Stomach (tissue), 9 donors: ENCODE data around the gene ELOA. TPM values are rescaled to one million over a fixed set of nuclear protein-coding genes. Genes with fewer than 3 reads are reported as not detected.

Source experiments
- DNase-seq, 2 donors: peaks; one replicate each; pipeline versions ENCODE4 v3.0.0 to v3.0.0-alpha.2; 2013 to 2019
- H3K27ac ChIP-seq, 5 donors: fragments of 200-600 bp in 4 of 5; sonication (generic) in 4 of 5; one replicate each; pipeline ENCODE4 v1.5.1; 2013 to 2019; ENCODE audit warnings: mild to moderate bottlenecking in 1 of 5, moderate library complexity in 1 of 5
- H3K27me3 ChIP-seq, 3 donors: fragments of 200-600 bp; sonication (generic); one replicate each; pipeline ENCODE4 v1.5.1; 2017 to 2019; ENCODE audit warnings: mixed run types in 1 of 3
- H3K36me3 ChIP-seq, 4 donors: fragments of 200-600 bp; sonication (generic); 1 replicate in 3 of 4; 2 replicates in 1 of 4; pipeline ENCODE4 v1.5.1; 2016 to 2019
- H3K4me1 ChIP-seq, 4 donors: fragments of 200-600 bp; sonication (generic); one replicate each; pipeline ENCODE4 v1.5.1; 2016 to 2019
- H3K4me3 ChIP-seq, 4 donors: fragments of 200-600 bp; sonication (generic) in 3 of 4; one replicate each; pipeline ENCODE4 v1.5.1; 2016 to 2019; ENCODE audit warnings: mild to moderate bottlenecking in 1 of 4
- H3K9me3 ChIP-seq, 4 donors: fragments of 200-600 bp; sonication (generic); one replicate each; pipeline ENCODE4 v1.5.1; 2016 to 2019
- EP300 ChIP-seq: sonication (generic); formaldehyde crosslinking; IDR thresholded peaks from one replicate; pipeline ENCODE4 v1.6.1; 2017; ENCODE audit warnings: antibody characterized with exemption
- POLR2A ChIP-seq, 4 donors: fragments of 450-650 bp; IDR thresholded peaks; one replicate each; pipeline ENCODE4 v1.6.1; 2016; ENCODE audit warnings: antibody characterized with exemption in 4 of 4, control low read depth in 2 of 4, mild to moderate bottlenecking in 1 of 4, moderate library complexity in 1 of 4
- POLR2AphosphoS5 ChIP-seq, 3 donors: sonication (generic); formaldehyde crosslinking; IDR thresholded peaks; one replicate each; pipeline ENCODE4 v1.6.1; 2016; ENCODE audit warnings: antibody characterized with exemption in 3 of 3
- WGBS, 5 donors: extraction: QIAGEN DNeasy Blood & Tissue Kit in 3 of 5; methylation state at CpG; one replicate each; pipeline versions ENCODE4 v1.1.5 to v1.1.7; 2013 to 2018; 5-methylcytosine and 5-hydroxymethylcytosine counted together
- intact Hi-C: fragments of 100-400 bp; cut with DNase I; formaldehyde crosslinking; loops from one replicate; pipeline ENCODE4 v1.15.1; 2023; ENCODE audit warnings: low total_unique reads
- polyA plus RNA-seq, 3 donors: library from polyadenylated mRNA; stranded (reverse); fragments of 200-250 nt; gene quantifications; one replicate each; pipeline ENCODE4 v1.2.3, GENCODE V29; 2013
- total RNA-seq, 5 donors: library from RNA; depleted of rRNA; stranded (reverse); fragments of >200 nt; gene quantifications; one replicate each; pipeline versions ENCODE4 v1.1.0 to v1.2.3, GENCODE V29; 2014 to 2016
- TF ChIP-seq, protein P1 (sequence below), 7 experiments: fragments of 450-650 bp in 4 of 7; fragments of 200-600 bp in 3 of 7; sonication (generic) in 3 of 7; IDR thresholded peaks; one replicate each; pipeline ENCODE4 v1.5.1; 2016 to 2019; ENCODE audit warnings: antibody characterized with exemption in 7 of 7, control low read depth in 2 of 7, mild to moderate bottlenecking in 1 of 7
- donor health status: healthy with polysubstance abuse.
- donor health status: Bipolar disorder and iron deficiency.
- donor health status: healthy.

ELOA gene
- total and polyA plus RNA-seq, 8 donors: 7.2 to 54.0 (median 26.0) TPM

DNA sequence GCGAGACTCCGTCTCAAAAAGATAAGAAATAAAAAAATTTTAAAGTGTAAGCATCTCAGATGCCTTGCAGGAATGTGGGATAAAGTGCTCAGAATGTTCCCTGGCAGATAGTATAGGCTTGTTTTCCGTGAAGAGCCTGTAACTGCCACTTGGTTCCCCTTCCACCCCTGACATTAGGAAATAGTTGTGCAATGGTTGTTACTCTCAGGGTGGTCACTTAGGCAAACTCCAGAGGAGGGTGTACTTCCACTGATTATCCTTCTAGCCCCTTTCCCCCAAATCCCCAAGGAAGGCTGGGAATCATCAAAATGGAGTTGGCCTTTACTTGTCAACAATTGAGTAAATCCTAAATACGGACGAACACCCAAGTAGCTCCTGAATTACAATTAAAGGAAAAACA lies 41.3 kb upstream of the ELOA start:
- intact Hi-C loops: no loop called here

GRCh38 chr1:23704834-23705495 lies 38.3 kb upstream of the ELOA start:
- no peaks in the 10 kb centered on the region for H3K27me3 ChIP-seq
- intact Hi-C loops: no loop called here
- peak overlapping the region; percentile 65 to 76 (median 69) for H3K27ac ChIP-seq
- TF ChIP-seq EP300: no peak
- peak in 1 of 3 donors; percentile 18 for TF ChIP-seq POLR2AphosphoS5 (IDR thresholded peaks at IDR 0.05)
- peaks cover 18 to 45% (median 28%) of the 10 kb centered on the region in 4 donors for H3K4me1 ChIP-seq
- DNase-seq: peak; percentile 26 to 35
- 31 to 64% (median 57%) methylated on average over 6 of the region's 6 CpGs for WGBS, 5 donors
- no peak overlapping the region for H3K4me3 ChIP-seq
- H3K36me3 ChIP-seq: peaks cover 25 to 48% (median 45%) of the 10 kb centered on the region in 4 donors
- no peaks in the 10 kb centered on the region for H3K9me3 ChIP-seq

More for the DNA sequence above, 41.3 kb upstream of the ELOA start:
- H3K36me3 ChIP-seq: peaks cover 52 to 77% (median 71%) of the 10 kb centered on the region in 4 donors
- H3K9me3 ChIP-seq: no peaks in the 10 kb centered on the region
- TF ChIP-seq, protein P1, sequence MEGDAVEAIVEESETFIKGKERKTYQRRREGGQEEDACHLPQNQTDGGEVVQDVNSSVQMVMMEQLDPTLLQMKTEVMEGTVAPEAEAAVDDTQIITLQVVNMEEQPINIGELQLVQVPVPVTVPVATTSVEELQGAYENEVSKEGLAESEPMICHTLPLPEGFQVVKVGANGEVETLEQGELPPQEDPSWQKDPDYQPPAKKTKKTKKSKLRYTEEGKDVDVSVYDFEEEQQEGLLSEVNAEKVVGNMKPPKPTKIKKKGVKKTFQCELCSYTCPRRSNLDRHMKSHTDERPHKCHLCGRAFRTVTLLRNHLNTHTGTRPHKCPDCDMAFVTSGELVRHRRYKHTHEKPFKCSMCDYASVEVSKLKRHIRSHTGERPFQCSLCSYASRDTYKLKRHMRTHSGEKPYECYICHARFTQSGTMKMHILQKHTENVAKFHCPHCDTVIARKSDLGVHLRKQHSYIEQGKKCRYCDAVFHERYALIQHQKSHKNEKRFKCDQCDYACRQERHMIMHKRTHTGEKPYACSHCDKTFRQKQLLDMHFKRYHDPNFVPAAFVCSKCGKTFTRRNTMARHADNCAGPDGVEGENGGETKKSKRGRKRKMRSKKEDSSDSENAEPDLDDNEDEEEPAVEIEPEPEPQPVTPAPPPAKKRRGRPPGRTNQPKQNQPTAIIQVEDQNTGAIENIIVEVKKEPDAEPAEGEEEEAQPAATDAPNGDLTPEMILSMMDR (IDR thresholded peaks at IDR 0.05): no peak
- no peak for TF ChIP-seq EP300
- no peak for TF ChIP-seq POLR2AphosphoS5 (IDR thresholded peaks at IDR 0.05)
- TF ChIP-seq POLR2A (IDR thresholded peaks at IDR 0.05): no peak
- H3K4me1 ChIP-seq: peaks cover 21 to 68% (median 40%) of the 10 kb centered on the region in 4 donors
- DNase-seq: no peak
- peak overlapping the region in 3 of 5 donors; percentile 7 to 47 (median 10) for H3K27ac ChIP-seq
- no peak overlapping the region for H3K4me3 ChIP-seq
- no peaks in the 10 kb centered on the region for H3K27me3 ChIP-seq
- 64 to 79% (median 69%) methylated on average over 5 of the region's 5 CpGs for WGBS, 5 donors

GRCh38 chr1:23709229-23709628 lies 34.0 kb upstream of the ELOA start:
- Histone ChIP-seq H3K27ac (no peak overlapping the region), H3K36me3 (peaks cover 8 to 26% (median 12%) of the 10 kb centered on the region in 4 donors), H3K27me3 (no peaks in the 10 kb centered on the region), H3K4me3 (no peak overlapping the region), H3K4me1 (peaks cover 13 to 22% (median 17%) of the 10 kb centered on the region in 4 donors), H3K9me3 (no peaks in the 10 kb centered on the region)
- intact Hi-C loops: no loop called here
- DNase-seq: no peak
- TF ChIP-seq POLR2A (IDR thresholded peaks at IDR 0.05) (no peak), EP300 (no peak), POLR2AphosphoS5 (IDR thresholded peaks at IDR 0.05) (no peak)
- TF ChIP-seq, protein P1 (IDR thresholded peaks at IDR 0.05): no peak
- WGBS, 5 donors: 89 to 93% (median 92%) methylated on average over 4 of the region's 4 CpGs

DNA sequence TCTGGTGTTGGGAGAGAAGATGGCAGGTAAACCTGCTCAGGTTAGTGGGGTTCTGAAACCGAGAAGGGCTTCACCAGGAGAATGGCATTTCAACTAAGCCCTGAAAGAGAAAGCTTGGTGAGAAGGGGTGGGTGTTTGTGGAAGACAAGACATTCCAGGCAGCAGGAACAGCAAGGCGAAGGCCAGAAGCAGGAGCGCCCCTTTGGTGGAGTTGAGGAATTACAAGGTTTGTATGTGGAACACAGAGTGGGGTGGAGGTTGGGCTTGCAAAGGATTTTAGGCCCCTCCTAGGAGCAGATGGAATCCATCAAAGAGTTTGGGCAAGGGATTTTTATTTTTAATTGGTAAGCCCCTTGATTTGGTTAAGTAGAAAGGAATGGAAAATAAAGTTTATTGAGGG lies 24.8 kb upstream of the ELOA start:
- peak in 1 of 2 donors; percentile 57 for DNase-seq
- Histone ChIP-seq H3K9me3 (no peaks in the 10 kb centered on the region), H3K4me3 (no peak overlapping the region), H3K27ac (peak overlapping the region in 2 of 5 donors; percentile 34 to 51), H3K36me3 (no peaks in the 10 kb centered on the region), H3K4me1 (peaks cover 6 to 22% (median 15%) of the 10 kb centered on the region in 4 donors), H3K27me3 (no peaks in the 10 kb centered on the region)
- no peak for TF ChIP-seq EP300
- no peak for TF ChIP-seq POLR2A (IDR thresholded peaks at IDR 0.05)
- TF ChIP-seq, protein P1 (IDR thresholded peaks at IDR 0.05): peak in 2 of 7 experiments; percentile 12 to 29
- TF ChIP-seq POLR2AphosphoS5 (IDR thresholded peaks at IDR 0.05): no peak
- intact Hi-C loops: no loop called here
- 70 to 85% (median 83%) methylated on average over 3 of the region's 3 CpGs for WGBS, 5 donors
